ENCODE results near the gene VCAN.

DNA sequence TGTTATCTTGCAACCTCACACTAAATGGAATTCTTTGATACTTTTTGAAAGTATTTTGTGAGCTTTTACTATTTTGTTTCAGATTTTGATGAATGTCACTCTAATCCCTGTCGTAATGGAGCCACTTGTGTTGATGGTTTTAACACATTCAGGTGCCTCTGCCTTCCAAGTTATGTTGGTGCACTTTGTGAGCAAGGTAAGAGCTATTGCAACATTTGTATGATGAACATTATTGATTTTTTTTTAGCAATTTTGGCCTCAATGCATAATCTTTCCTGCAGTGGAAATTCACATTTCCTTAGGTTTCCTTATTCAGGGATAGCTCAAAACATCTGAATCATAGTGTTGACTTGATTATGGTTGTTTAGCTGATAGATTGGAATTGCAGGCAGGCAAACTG is 76.3 kb downstream of the VCAN start:
- TF ChIP-seq LEF1 (IDR thresholded peaks at IDR 0.05; ENCODE audit: borderline replicate concordance) (no peak), TARDBP (IDR thresholded peaks at IDR 0.05) (no peak), SP1 (IDR thresholded peaks at IDR 0.05) (no peak), FOXA1 (IDR thresholded peaks at IDR 0.05) (no peak), SUZ12 (IDR thresholded peaks at IDR 0.05) (no peak), FOXK2 (IDR thresholded peaks at IDR 0.05) (no peak), BHLHE40 (IDR thresholded peaks at IDR 0.05; ENCODE audit: borderline replicate concordance) (no peak), ARNT (IDR thresholded peaks at IDR 0.05) (no peak), ZNF384 (IDR thresholded peaks at IDR 0.05) (no peak), L3MBTL2 (conservative IDR thresholded peaks at IDR 0.05) (no peak)
